DND-41 (cell line): Measurements from ENCODE around the gene PRDX5.

Experiments used
- EZH2 ChIP-seq: IDR thresholded peaks from 3 replicates; pipeline ENCODE4 v1.6.1; 2012; ENCODE audit warnings: borderline replicate concordance, low read depth, mild to moderate bottlenecking, moderate library complexity, low read length, inconsistent platforms; ENCODE audit not compliant: severe bottlenecking
- TF ChIP-seq, protein P1 (sequence below): IDR thresholded peaks from 2 replicates; pipeline ENCODE4 v1.5.1; 2012; ENCODE audit warnings: borderline replicate concordance, low read length, moderate library complexity, mild to moderate bottlenecking; ENCODE audit not compliant: poor library complexity, severe bottlenecking; ENCODE audit errors: extremely low read depth

DNA sequence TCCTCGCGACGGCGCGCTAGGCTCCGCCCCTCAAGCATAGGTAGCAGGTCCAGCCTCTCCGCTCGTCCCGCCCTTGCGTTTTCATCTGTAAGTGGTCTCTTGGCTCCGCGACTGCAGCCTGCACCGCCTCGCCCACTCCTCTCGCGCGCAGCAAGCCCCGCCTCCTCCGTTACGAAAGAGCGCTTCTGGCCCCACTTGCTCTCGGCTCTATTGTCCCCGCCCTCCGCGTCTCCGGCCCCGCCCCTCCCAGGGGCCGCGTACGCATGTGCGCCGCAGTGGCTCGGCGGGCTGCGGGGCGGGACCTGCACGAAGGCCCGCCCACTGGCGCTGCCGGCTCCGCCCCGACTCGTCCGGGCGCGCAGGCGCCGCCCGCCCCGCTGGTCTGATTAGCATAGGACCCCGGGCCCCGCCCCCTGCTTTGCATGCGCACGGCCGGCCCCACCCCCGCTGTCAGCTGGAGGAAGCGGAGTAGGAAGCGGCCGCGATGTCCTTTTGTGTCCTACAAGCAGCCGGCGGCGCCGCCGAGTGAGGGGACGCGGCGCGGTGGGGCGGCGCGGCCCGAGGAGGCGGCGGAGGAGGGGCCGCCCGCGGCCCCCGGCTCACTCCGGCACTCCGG is 12.7 kb upstream of the PRDX5 start, which contains the start of gene ESRRA:
- TF ChIP-seq, protein P1, sequence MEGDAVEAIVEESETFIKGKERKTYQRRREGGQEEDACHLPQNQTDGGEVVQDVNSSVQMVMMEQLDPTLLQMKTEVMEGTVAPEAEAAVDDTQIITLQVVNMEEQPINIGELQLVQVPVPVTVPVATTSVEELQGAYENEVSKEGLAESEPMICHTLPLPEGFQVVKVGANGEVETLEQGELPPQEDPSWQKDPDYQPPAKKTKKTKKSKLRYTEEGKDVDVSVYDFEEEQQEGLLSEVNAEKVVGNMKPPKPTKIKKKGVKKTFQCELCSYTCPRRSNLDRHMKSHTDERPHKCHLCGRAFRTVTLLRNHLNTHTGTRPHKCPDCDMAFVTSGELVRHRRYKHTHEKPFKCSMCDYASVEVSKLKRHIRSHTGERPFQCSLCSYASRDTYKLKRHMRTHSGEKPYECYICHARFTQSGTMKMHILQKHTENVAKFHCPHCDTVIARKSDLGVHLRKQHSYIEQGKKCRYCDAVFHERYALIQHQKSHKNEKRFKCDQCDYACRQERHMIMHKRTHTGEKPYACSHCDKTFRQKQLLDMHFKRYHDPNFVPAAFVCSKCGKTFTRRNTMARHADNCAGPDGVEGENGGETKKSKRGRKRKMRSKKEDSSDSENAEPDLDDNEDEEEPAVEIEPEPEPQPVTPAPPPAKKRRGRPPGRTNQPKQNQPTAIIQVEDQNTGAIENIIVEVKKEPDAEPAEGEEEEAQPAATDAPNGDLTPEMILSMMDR, result no peak
- no peak for TF ChIP-seq EZH2
